NCI-H128 (cell line): ENCODE data around the gene TNFRSF13B.
"Not testable (repeated sequence)": the region's sequence is repeated elsewhere in the genome, so short reads cannot be mapped to it uniquely, and the experiment has no call there.

Source experiments
- DNase-seq: peaks from one replicate; lab custom pipeline; 2025; ENCODE audit not compliant: unreplicated experiment; lab: John Stamatoyannopoulos, UW

TNFRSF13B gene

DNA sequence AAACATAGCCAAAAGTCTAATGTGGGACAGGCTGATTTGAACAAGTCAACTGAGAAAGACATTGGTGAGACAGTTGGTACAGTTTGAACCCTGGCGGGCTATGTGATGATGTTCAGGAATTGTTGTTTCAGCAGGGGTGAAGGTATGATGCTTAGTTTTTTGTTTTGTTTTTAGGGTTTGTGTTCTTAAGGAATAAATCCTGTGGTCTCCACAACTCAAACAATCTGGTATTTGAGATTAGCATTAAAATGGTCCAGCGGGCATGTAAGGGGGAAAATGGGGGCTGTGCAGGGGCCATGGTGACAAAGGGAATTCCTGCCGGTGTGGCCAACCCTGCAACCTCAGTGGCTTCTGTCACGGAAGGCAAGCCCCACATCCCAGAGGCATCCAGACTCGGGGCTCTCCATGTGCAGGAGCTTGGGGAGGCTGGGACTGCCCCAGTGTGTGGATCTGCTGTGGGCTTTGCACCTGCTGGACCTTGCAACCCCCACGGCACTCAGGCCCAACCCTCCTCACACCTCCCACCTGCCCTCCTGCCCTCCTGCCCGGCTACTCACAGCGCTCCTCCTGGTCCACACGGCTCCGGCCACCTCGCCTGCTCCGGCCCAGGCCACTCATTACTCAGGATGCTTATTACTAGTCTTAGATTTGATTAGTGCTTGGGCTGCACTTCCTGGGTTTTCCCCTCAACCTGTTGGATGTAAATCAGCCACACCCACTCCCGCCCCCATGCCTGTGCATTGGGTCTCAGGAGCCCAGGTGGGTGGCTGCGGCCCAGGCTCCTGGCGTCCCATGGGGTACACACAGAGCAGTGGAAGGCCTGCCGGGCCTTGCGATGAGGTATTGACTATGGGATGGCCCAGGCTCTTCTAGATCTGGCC, at the start of gene TNFRSF13B:
Gene TNFRSF13B (minus strand): TSS at position 661 of the 881 bp plus-strand sequence. CDS start 43 bp downstream, at position 618.
- DNase-seq, result no peak

DNA sequence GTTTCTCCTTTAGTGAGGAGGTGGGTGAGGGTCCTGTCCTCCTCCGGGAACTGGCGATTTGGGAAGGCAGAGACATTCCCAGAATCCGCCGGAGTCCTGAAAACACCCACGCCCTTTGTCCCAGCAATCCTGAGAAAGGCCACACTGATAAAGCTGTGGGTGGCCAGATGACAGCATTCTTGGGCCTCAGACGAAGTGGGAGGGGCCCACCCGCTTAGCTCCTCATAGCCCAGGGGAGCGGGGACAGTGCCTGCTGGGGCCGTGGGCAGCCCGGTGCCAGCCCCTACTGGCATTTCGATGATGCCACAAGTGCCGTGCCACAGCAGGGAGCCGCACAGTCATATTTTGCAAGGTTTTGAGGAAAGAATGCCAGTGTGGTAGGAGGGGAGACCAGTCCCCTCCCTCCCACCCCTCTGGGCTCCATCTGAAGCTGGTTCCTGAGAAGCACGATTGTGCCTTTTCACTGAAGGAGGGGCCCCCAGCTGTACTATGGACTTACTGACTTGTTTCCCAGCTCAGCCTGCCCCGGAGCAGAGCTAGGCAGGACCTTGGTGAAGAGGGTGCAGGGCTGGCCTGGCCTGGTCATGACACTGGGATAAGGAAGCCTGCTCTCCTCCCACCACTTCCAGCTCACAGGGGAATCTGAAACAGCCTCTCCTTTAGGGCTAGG, 49.4 kb upstream of the TNFRSF13B start:
- DNase-seq, result no peak

DNA sequence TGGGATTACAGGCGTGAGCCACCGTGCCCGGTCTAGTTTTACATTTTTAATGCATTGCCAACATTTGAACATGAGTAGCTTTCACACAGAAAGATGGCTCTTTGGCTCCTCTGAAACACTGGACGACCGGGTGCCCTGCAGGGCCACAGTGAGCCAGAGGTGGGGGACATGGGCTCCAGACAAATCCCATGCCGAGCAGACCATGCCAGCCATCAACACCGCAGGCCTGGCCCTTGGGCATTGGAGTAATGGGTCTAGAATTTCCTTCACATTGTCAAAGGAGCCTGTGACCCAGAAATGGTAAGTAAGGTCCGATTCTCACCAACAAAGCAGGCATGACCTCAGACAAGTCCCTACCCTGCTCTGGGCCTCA, 48.9 kb upstream of the TNFRSF13B start:
- no peak for DNase-seq

DNA sequence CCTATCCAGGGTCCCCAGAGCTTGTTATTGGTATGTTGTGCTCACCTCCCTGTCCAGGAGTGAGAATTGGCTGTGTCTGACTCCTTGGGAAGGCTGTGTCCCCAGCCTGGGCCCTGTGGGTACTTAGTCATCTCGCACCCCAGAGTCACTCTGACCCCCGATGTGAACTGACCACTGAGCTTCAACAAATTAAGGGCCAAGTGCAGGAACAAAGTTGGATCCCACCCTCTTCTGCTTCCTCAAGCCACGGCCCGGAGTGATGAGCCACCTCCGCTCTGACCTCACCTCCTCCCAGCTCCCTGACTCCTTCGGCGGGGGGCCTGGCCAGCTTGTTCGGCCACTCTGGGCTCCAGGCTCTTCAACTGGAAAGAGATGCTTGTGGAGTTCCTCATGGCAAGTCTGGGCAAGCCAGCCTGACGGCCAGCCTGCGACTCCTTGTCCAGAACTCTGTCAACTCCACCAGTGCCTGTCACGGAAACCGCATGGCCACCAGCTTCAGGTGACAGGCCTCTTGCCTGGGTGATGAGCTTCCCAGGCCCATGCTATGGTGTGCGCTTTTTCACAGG, 48.1 kb upstream of the TNFRSF13B start:
- DNase-seq, result no peak

DNA sequence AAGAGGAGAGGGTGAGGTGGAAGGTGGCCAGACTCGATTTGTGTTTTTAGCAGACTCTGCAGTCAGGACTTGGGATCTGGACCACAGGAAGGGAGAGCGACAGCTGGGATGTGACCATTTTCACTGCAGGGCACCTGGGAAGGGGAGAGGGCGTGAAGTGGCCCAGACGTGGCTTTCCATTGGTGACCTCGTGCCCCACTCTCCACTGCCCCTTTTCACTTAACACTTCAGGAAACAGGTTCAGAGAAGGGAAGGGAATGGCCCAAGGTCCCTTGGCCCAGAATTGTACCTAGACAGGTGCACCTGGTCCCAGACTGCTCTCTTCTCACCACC, 47.5 kb upstream of the TNFRSF13B start:
- no peak for DNase-seq

DNA sequence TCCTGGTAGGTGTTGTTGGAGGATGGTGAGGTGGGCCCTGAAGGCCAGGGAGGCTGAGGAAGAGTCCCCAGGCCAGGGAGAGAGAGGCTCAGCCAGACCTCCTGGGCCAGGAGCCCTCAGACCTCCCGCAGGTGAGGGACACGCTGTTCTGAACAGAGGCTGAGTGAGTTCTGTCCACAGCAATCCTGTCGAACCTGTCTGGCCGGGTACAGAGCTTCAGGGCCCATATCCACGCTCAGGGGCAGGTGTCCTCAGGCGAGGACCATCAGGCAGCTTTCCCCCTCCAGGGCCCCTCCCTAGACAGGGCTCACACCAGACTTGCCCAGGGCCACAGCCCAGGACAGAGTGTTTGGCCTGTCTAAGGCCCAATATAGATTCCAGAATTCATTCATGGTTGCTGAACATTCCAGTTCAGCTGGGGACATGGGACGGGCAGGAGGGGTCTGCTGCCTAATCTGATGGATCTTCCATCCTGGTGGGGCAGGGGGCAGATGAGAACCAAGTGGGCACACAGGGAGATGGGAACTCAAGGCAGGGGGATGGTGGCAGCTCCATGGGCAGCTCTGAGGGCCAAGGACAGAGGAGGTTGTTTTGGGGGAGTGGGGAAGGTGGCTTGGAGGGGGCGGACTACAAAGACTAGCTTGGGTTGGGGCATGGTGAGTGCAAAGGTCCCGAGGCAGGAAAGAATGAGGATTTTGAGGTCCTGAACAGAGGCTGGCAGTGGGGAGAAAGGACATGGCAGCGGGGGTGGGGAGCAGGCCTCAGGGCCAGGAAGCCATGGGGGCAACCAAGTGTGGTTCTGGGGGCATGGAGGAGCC, 46.9 kb upstream of the TNFRSF13B start:
- no peak for DNase-seq

DNA sequence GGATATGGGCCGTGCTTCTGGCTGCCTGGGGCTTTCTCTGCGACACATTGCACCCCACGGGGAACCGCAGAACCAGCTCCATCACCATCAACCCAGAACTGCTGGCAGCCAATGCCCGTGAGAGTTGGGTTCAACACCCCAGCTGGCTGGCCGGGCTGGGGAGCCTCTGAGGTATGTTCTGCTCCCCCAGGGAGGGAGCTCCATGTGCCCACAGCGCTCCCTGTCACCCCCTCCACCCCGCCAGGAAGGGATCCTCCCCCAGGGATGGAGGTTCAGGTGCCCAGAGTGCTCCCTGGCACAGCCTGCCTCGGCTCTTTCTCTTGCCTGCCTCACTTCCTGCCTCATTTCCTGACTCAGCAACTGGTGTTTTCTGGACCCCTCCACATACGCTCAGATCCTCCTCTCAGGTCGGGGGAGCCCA, 46.1 kb upstream of the TNFRSF13B start:
- DNase-seq, result no peak

DNA sequence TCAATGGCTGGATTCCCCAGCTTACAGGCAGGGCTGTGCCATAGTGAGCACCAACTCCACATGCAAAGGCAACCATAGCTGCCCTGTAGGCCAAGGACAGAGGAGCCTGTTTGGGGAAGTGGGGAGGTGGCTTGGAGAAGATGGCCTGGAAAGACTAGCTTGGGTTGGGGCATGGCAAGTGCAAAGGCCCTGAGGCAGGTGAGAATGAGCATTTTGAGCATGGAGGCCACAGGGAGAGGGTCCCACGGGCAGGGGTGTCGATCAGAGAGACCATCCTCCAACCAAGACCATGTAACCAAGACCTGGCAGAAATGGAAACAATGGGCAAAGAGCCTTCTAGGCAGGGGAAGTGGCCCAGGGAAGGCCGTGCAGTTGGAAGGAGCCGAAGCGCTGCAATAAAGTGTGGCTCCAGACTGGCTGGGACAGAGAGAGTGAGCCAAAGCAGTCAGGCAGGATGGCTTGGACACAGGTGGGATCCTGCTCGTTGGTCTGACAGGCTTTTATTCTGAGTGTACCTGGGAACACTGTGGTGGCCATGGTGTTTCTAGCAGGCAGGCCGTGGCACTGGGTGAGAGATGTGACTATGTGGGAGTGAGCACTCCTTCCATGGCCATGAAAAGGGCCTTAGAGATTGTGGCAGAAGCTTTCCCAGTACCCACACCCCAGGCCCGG, 45.6 kb upstream of the TNFRSF13B start:
- DNase-seq, result no peak

DNA sequence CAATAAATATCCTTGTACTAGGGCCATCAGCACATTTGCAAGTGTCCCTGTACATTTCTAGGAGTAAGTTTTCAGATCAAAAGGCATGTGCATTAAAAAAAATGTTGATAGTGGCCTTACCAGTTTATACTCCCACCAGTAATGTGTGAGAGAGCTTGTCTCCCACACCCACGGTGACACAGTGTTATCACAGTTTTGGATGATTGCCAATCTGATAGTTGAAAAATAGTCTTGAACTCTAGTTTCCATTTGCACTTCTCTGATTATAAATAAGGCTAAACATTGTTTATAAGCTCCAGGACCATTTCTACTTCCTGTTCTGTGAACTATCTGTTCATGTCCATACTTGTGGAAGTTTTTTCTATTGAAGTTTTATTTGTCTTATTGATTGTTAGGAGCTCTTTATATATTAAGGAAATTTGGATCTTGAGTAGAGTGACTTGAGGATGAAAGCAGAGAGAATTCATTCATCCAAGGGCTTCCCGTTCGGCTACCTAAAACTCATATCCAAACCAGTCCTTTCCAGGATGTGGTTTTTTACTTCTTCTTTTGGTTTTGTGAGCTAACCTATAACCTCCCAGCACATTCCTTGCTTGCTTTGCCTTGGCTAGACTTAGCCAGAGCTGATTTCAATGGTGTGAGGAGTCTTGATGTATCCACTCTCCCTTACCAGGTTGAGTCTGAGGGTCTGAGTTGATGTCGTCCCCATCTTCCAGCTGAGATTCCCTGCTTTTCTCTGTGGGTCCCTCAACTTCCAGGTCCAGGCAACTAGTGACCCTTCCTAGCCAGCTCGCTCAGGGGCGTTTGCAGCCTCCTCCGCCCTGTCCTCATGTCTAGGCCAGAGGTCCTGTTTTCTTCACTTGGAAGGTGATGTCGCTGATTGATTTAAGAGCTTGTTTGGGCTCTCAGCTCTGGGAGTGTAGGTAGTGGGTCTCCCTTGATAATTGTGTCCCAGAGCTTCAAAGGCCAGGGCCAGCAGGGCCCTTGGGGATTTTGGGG, 44.6 kb upstream of the TNFRSF13B start:
- not testable (repeated sequence) for DNase-seq

DNA sequence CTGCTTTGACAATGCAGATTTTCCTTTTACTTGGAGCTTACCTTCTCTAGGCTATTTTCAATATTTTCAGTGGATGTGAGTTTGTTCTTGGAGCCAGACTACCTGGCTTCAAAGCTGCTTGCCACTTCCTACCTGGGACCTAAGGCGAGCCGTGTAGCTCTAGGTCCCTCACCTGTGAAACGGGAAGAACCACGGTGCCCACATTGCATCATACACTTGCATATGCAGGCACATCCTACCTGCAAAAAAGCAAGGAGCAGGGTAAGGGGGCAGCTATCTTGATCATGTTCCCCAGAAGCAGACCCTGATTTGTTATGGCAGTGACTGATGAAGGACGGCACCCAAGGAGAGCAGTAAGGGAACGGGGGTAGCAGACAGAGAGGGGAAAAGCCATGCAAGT, 43.3 kb upstream of the TNFRSF13B start:
- no peak for DNase-seq

DNA sequence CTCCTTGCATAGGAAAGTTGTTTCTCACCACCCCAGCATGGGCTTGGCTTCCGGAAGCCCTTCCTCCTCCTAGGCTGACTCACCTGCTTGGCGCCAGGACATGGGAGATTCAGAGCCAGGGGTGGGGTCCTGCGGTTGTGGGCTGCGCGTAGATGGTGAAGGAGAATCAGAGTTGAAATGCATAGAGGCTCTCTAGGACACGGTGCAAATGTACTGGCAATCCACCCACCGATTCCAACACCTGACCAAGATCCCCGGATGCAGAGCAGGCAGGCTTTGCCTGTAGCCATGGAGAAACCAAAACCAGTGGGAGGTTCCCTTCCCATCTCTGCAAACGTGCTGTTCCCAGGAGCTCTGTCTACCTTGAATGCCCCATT, 42.8 kb upstream of the TNFRSF13B start:
- not testable (repeated sequence) for DNase-seq

DNA sequence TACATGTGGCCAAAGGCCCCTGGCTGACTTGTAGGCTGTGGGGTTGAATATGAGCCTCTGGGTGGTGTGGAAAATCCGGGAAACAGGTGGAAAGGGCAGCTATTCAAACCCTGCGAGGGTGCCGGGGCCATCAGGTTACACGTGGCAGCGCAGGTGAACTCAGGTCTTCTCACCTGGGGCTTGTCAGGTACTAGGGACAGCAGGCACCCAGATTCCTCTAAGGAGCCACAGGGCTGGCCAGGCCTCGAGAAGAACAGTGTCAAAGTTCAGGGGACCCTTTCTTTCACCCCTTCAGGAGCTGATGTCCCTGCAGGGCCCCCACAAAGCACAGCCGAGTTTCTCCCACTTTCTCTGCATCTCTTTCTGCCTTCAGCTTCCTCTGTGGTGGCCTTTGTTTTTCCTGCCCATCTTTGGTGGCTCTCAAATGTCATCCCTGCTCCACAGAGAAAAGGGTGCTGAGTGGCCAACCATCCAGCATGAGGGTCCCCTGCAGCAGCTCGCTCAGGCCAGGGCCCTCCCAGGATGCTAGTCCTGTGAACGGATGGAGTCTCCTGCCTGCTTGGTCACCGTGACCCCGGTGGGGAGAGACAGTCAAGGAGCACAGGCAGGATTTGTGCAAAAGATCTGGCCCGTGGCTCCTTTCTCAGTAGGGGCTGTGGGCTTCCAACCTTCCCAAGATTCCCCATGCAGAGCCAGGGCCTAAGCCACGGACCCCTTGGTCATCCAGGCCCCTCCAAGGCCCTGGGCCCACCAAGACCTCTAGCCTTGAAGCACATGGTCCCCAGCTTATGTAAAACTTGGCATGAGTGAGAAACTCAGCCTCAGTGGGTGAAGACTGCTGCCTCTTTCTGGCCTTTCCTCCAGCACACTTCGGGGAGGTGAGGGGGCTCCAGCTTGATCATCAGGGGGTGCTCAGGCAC, 42.2 kb upstream of the TNFRSF13B start:
- DNase-seq, result not testable (repeated sequence)

DNA sequence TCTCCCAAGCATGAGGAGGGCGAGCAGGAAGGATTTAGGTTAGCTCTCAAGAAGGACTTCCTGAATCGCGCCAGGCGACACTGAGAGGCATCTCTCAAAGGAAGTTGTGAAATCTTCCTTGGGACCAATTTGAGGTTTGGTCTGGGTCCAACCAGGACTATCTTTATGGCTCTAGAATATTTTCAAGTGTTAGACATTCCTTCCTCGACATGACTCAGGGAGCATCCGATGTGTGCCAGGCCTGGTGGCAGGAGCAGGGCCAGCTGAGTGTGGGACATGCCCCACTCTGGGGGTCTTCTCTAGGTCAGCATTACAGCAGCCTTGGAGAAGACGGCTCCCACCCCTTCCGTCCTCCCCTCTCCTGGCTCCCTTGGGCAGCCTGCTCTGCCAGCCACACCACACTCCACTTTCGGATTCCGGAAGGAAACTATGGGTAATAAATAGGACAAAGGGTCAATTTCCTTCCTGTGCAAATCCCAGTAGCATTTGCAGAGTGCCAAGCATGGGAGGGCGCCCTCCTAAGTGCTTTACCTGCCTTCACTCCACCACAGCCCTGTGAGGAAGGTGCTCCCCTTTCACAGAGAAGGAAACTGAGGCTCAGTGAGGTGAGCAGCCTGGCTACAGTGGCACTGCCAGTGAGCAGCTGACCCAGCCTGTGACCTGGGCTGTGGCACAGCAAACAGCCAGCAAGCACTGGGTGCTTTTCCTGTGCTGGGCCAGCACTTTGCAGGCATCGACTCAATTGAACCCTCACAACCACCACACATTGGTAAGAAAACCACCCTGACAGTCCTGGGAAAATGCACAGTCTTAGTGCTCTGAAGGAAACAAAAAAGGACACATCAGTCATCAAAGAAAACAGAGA, 39.4 kb upstream of the TNFRSF13B start:
- not testable (repeated sequence) for DNase-seq

DNA sequence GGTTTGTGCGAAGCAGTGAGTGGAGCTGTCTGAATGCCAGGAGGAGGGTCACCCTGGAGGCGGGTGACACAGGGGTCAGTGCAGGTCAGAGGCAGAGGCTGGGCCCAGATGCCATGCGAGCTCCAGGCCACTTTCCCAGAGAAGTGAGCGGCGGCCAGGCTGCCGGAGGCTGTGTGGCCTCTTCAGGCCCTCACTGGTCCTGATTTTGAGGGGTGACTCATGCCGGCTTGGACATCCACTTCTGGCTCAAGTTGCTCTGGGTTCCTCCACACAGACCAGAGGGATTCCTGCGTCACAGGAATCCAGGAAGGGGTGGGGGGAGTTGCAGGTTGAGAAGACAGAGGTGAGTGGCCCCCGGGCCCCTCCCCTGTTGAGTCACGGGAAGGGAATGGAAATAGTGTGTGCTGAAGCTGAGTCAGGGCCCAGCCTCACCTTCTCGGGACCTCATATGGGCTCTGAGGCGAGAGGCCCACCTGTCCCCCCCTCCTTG, 38.7 kb upstream of the TNFRSF13B start:
- not testable (repeated sequence) for DNase-seq

DNA sequence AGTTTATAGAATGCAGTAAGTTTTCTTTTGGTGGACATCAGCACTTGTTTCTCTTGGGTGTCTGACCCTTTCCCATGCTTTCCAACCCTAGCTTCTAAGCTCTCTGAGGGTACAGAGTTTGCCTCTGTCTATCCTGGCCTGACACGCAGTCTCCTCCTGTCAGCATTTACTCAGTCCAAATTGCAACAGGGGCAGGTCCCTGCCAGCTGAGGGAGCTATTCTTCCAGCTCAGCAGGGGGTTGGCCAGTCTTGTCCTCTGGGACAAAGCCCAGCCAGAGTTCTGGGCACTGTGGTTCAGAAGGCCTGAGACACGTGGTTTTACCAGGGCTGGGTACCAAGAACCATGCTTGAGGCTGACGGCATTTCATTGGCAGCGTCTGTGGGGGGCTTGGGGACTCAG, 38.1 kb upstream of the TNFRSF13B start:
- DNase-seq, result not testable (repeated sequence)

DNA sequence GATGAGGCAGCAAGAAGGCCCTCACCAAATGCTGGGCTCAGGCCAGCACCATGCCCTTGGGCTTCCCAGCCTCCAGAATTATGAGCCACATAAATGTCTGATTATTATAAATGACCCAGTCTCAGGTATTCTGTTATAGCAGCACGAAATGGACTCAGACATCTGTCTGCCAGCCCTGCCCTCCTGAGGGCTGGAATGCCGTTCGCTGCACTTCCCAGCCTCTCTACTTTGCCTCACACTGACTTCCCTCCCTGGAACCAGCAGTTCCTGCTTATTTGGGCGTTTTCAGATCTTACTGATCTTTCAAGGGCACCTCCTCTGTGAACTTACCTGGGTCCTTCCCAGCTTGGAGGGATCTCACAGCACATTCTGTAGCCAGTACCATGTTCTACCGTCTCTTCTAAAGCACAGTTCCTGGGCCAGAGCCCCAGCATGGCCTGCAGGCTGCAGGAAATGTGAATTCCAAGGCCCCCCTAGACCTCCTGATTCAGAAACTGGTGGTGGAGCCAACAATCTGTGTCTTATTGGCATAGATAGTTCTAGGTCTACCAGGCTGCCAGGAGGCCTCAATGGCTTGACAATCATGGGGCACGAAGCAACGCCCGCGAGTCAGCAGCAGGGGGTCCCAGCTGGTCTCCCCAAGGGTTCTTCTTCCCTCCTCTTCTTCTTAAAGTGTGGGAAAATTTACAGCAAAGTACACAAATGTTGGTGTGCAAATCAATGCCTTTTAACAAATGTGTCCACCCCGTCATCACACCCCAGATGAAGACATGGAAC, 36.9 kb upstream of the TNFRSF13B start:
- not testable (repeated sequence) for DNase-seq

DNA sequence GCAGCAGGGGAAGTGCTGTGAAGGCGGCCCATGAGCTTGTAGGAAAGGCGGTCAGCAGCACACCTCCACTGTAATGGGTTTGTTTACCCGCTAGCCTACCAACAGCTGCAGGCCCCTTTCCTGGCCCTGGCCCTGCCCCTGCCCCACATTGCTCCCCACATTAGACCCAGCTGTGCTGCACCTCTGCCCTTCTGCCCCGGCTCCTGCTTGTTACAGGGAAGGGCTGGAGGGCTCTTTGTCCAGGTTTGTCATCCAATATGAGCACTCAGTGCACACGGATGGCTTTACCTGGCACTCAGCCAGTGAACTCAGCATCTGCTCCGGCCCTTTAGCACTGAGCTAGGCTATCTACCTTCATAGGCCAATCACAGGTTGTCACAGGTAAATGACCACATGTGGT, 36.0 kb upstream of the TNFRSF13B start:
- DNase-seq, result not testable (repeated sequence)
